Left ventricle myocardium inferior (tissue), 1 donor: ENCODE data around the gene ARRB1. TPM values are rescaled to one million over a fixed set of nuclear protein-coding genes. Genes with fewer than 3 reads are reported as not detected.
A peak's percentile ranks its signal among the peaks of the same experiment; 100 is the strongest.

ENCODE experiments used
- DNase-seq: peaks from one replicate; pipeline ENCODE4 v3.0.0-alpha.2; 2020
- H3K27ac ChIP-seq: fragments of 200-600 bp; replicated peaks from 2 replicates; pipeline ENCODE4 v1.8.0; 2021
- H3K27me3 ChIP-seq: fragments of 200-600 bp; 2 replicates; pipeline ENCODE4 v1.8.0; 2021; ENCODE audit warnings: low read depth
- H3K36me3 ChIP-seq: fragments of 200-600 bp; 2 replicates; pipeline ENCODE4 v1.8.0; 2021
- H3K4me1 ChIP-seq: fragments of 200-600 bp; 2 replicates; pipeline ENCODE4 v1.8.0; 2021
- H3K4me3 ChIP-seq: fragments of 200-600 bp; 2 replicates; pipeline ENCODE4 v1.8.0; 2021; ENCODE audit warnings: mild to moderate bottlenecking, moderate library complexity
- H3K9me3 ChIP-seq: fragments of 200-600 bp; replicated peaks from 2 replicates; pipeline ENCODE4 v1.8.0; 2021
- intact Hi-C: fragments of 100-400 bp; cut with micrococcal nuclease; formaldehyde crosslinking; loops from one replicate; pipeline ENCODE4 v1.11.0; 2022
- total RNA-seq: library from RNA; stranded (reverse); fragmentation: NEBNext Ultra II Directional; extraction: Animal tissue kit (Norgen Biotek cat#: 25700); gene quantifications from one replicate; pipeline ENCODE4 v1.2.1, GENCODE V29; 2021
- TF ChIP-seq, protein P1 (sequence below): fragments of 200-600 bp; IDR thresholded peaks from 2 replicates; pipeline ENCODE4 v1.8.0; 2021; ENCODE audit warnings: antibody characterized with exemption, mild to moderate bottlenecking, borderline replicate concordance
- donor health status: DM: no; HTN: yes; CAD: no; lungs with severe emphysema.

Gene ARRB1
- total RNA-seq, 1 donor from 2014 or later = 25.9 TPM

DNA sequence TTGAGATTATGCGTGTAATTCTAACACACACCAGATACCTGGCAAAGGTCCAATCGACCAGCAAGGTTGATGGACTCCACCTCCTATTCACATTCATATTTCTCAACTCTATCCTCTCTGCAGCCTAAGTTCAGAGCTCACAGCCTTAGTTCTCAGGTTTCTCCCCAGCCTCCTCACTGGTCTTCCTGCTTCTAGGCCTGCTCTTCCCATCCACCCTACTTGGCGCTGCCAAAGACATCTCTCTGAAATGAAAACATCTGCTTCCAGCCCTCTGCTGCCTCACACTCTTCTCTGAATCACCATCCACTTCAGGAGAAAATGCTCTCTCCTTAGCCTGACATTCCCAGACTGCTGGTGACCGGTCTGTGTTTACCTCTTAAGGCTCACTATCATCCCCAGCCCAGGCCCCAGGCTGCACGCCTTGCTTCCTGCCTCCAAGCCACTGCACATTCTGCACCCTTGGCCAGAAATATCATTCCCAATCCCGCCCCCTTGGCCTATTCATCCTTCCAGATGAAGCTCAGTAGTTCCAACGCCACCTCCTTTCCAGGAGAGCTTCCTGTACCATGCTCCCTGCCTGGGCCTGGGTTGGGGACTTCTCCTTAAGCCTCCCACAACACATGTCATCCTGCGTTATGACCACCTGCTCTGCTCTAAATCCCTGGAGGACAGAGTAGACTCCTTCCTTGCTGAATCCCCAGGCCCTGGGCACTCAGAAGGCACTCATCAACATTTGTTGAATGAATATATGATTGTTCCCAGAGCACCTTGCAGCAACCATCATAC, 3.5 kb downstream of the ARRB1 start:
- Histone ChIP-seq H3K4me3 (peak overlapping the region; percentile 3), H3K4me1 (peaks cover 95% of the 10 kb centered on the region), H3K27me3 (no peaks in the 10 kb centered on the region), H3K27ac (peak overlapping the region; percentile 94), H3K36me3 (no peaks in the 10 kb centered on the region), H3K9me3 (no peaks in the 10 kb centered on the region)
- intact Hi-C loops = no loop called here
- DNase-seq = no peak
- TF ChIP-seq, protein P1, sequence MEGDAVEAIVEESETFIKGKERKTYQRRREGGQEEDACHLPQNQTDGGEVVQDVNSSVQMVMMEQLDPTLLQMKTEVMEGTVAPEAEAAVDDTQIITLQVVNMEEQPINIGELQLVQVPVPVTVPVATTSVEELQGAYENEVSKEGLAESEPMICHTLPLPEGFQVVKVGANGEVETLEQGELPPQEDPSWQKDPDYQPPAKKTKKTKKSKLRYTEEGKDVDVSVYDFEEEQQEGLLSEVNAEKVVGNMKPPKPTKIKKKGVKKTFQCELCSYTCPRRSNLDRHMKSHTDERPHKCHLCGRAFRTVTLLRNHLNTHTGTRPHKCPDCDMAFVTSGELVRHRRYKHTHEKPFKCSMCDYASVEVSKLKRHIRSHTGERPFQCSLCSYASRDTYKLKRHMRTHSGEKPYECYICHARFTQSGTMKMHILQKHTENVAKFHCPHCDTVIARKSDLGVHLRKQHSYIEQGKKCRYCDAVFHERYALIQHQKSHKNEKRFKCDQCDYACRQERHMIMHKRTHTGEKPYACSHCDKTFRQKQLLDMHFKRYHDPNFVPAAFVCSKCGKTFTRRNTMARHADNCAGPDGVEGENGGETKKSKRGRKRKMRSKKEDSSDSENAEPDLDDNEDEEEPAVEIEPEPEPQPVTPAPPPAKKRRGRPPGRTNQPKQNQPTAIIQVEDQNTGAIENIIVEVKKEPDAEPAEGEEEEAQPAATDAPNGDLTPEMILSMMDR = no peak

- Histone ChIP-seq H3K27ac (peak overlapping the region; percentile 94), H3K36me3 (no peaks in the 10 kb centered on the region), H3K4me3 (no peak overlapping the region), H3K9me3 (no peaks in the 10 kb centered on the region), H3K4me1 (peaks cover 98% of the 10 kb centered on the region), H3K27me3 (no peaks in the 10 kb centered on the region)
- TF ChIP-seq, protein P1 = no peak
- peak; percentile 51 for DNase-seq
- intact Hi-C loops = no loop called here
Measured at GRCh38 chr11:75346912-75347647, 4.4 kb downstream of the ARRB1 start.

GRCh38 chr11:75346296-75346695, 5.2 kb downstream of the ARRB1 start:
- no peaks in the 10 kb centered on the region for H3K27me3 ChIP-seq
- TF ChIP-seq, protein P1 = no peak
- peak overlapping the region; percentile 94 for H3K27ac ChIP-seq
- no peaks in the 10 kb centered on the region for H3K9me3 ChIP-seq
- H3K4me3 ChIP-seq = no peak overlapping the region
- no peaks in the 10 kb centered on the region for H3K36me3 ChIP-seq
- H3K4me1 ChIP-seq = peaks cover 100% of the 10 kb centered on the region
- DNase-seq = no peak
- intact Hi-C loops = no loop called here

DNA sequence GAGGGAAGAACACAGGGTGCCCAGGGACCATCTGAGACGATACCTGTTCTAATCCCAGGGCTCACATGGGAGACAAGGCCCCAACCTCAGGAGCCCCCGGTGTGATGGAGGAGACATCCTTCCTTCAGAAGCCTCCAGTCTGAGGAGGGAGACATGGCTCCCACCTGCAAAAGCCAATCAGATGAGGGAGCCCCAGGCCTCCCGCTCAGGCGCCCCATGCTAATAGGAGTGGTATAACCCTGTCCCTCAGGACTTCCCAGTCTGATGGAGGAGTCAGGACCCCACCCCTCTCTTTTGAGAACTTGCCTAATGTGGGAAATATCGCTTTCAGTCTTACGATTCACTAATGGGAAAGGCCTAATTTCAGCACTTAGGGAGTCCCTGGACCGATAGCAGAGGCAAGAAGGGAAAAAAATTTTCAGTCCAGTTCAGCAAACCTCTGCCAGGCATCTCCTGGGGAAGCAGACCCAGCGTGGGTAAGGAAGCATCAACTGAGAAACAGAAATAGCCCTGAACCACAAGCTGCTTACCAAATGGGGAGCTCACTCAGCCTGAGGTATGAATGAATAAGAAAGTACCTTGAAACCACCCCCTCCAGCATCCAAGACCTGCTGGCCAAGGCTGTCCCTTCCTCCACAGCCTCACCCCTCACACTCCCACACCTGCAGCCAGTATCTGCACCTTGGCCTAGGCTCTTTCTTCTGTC, 5.9 kb downstream of the ARRB1 start:
- peaks cover 100% of the 10 kb centered on the region for H3K4me1 ChIP-seq

More for the DNA sequence above, 5.9 kb downstream of the ARRB1 start:
- Histone ChIP-seq H3K9me3 (no peaks in the 10 kb centered on the region), H3K27ac (peak overlapping the region; percentile 94), H3K36me3 (no peaks in the 10 kb centered on the region), H3K27me3 (no peaks in the 10 kb centered on the region), H3K4me3 (no peak overlapping the region)
- DNase-seq = no peak
- TF ChIP-seq, protein P1 = no peak
- intact Hi-C loops = no loop called here
